ENCODE data around the gene HOXC12.

Gene HOXC12

GRCh38 chr12:54001283-54002187 is 46.8 kb downstream of the HOXC12 start:
- no peak for DNase-seq (ENCODE audit: low read depth)
- TF ChIP-seq CTCF (IDR thresholded peaks at IDR 0.05; ENCODE audit: insufficient read depth, low read depth, low read length, missing control alignments), result no peak
- no peak overlapping the region for H3K4me3 ChIP-seq (ENCODE audit: low read depth, low read length)

- TF ChIP-seq CTCF (IDR thresholded peaks at IDR 0.05; ENCODE audit: insufficient read depth, low read depth, low read length, missing control alignments), result no peak
- DNase-seq (ENCODE audit: low read depth), result no peak
- no peak overlapping the region for H3K4me3 ChIP-seq (ENCODE audit: low read depth, low read length)
These were observed 47.7 kb downstream of the HOXC12 start for GRCh38 chr12:54002278-54002914.

GRCh38 chr12:54002915-54003389 is 48.2 kb downstream of the HOXC12 start:
- DNase-seq (ENCODE audit: low read depth), result no peak
- no peak for TF ChIP-seq CTCF (IDR thresholded peaks at IDR 0.05; ENCODE audit: insufficient read depth, low read depth, low read length, missing control alignments)
- no peak overlapping the region for H3K4me3 ChIP-seq (ENCODE audit: low read depth, low read length)

GRCh38 chr12:54003625-54004024 is 48.9 kb downstream of the HOXC12 start:
- TF ChIP-seq CTCF (IDR thresholded peaks at IDR 0.05; ENCODE audit: insufficient read depth, low read depth, low read length, missing control alignments), result no peak
- H3K4me3 ChIP-seq (ENCODE audit: low read depth, low read length), result no peak overlapping the region
- no peak for DNase-seq (ENCODE audit: low read depth)

DNA sequence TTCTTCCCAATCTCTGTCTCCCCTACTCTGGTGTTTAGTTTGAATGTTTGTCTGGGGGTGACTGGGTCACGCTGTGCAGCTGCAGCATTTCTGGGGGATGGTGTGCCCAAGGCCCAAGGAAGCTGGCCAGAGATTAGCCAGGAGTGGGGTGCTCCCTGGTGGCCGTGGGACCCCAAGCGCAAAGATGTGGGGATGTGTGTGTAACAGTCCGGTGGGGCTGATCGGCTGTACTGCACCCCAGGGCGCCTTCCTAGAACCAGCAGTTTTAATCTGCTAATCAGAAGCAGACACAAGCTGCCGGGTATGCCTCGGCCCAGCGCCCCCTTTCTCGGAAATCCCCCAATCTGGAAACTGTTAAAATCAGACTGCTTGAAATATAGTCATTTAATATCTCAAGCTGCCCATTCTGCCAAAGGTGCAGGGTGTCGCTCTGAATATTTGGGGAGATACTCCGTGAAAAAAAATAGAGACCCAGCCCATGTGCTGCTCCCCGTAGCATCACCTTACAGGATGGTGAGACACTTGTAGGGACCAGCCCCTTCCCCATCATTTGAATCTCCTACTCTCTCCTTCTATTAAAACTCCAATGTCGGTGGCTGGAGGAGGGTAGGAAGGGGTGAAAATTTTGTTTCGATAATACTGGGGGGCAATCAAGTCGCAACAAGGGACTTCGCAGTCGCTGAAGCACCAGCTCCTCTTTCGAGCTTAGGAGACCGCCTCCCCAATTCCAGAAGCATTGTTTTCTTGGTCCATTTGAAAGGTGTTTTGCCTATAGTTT is 49.5 kb downstream of the HOXC12 start:
- no peak for TF ChIP-seq CTCF (IDR thresholded peaks at IDR 0.05; ENCODE audit: insufficient read depth, low read depth, low read length, missing control alignments)
- H3K4me3 ChIP-seq (ENCODE audit: low read depth, low read length), result no peak overlapping the region
- no peak for DNase-seq (ENCODE audit: low read depth)

DNA sequence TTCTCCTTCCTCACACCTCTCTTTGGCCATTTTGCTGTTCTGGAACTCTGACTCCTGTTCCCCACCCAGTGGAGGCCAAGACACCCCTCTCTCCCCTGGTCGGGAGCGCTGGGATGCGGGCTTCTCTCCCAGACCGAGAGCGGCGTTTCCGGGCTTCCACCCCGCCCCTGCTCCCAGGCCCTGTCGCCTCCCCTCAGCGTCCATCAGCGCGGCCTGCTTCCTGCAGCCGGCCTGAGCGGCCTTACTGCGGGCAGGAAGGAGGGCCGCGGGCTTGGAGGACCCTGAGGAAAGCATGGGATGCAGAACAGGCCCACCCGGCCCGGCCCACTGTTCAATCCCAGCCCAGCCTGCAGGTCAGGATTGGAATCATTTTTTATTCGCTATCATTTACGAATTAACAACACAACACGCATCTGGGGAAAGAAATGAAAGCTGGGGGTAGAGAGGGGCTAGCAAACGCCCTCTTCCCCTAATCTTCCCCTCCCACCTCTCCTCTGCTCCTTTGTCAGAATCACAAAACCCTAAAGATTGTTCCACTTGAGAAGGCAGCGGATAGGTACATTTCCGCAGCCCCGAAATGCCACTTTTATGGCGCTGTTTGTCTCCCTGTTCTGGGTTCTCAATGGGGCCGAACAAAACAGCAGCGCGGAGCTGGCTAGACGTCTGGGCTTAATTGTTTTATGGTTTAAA is 50.3 kb downstream of the HOXC12 start:
- no peak for TF ChIP-seq CTCF (IDR thresholded peaks at IDR 0.05; ENCODE audit: insufficient read depth, low read depth, low read length, missing control alignments)
- H3K4me3 ChIP-seq (ENCODE audit: low read depth, low read length), result no peak overlapping the region
- DNase-seq (ENCODE audit: low read depth), result no peak

All from GM12865 (cell line).